ENCODE measurements around the gene COL9A1.

DNA sequence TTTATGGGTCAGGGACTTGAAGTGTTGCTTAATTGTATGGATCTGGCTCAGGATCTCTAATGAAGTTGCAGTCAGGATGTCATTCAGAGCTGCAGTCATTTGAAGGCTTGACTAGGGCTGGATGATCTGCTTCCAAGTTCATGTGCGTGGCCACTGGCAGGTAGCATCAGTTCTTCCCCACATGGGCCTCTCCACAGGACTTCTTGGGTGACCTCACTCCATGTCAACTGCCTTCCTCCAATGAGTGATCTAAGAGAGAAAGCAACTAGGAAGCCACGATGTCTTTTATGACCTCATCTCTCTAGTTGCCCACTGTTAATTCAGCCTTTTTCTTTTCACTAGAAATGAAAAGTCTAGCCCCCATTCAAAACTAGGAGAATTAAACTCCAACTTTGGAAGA is 104.1 kb downstream of the COL9A1 start:
- TF ChIP-seq, protein P1, sequence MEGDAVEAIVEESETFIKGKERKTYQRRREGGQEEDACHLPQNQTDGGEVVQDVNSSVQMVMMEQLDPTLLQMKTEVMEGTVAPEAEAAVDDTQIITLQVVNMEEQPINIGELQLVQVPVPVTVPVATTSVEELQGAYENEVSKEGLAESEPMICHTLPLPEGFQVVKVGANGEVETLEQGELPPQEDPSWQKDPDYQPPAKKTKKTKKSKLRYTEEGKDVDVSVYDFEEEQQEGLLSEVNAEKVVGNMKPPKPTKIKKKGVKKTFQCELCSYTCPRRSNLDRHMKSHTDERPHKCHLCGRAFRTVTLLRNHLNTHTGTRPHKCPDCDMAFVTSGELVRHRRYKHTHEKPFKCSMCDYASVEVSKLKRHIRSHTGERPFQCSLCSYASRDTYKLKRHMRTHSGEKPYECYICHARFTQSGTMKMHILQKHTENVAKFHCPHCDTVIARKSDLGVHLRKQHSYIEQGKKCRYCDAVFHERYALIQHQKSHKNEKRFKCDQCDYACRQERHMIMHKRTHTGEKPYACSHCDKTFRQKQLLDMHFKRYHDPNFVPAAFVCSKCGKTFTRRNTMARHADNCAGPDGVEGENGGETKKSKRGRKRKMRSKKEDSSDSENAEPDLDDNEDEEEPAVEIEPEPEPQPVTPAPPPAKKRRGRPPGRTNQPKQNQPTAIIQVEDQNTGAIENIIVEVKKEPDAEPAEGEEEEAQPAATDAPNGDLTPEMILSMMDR (IDR thresholded peaks at IDR 0.05), result no peak
- TF ChIP-seq SIN3A (IDR thresholded peaks at IDR 0.05; ENCODE audit: borderline replicate concordance, insufficient read depth, low read depth, low read length), result no peak
- TF ChIP-seq, protein P2, sequence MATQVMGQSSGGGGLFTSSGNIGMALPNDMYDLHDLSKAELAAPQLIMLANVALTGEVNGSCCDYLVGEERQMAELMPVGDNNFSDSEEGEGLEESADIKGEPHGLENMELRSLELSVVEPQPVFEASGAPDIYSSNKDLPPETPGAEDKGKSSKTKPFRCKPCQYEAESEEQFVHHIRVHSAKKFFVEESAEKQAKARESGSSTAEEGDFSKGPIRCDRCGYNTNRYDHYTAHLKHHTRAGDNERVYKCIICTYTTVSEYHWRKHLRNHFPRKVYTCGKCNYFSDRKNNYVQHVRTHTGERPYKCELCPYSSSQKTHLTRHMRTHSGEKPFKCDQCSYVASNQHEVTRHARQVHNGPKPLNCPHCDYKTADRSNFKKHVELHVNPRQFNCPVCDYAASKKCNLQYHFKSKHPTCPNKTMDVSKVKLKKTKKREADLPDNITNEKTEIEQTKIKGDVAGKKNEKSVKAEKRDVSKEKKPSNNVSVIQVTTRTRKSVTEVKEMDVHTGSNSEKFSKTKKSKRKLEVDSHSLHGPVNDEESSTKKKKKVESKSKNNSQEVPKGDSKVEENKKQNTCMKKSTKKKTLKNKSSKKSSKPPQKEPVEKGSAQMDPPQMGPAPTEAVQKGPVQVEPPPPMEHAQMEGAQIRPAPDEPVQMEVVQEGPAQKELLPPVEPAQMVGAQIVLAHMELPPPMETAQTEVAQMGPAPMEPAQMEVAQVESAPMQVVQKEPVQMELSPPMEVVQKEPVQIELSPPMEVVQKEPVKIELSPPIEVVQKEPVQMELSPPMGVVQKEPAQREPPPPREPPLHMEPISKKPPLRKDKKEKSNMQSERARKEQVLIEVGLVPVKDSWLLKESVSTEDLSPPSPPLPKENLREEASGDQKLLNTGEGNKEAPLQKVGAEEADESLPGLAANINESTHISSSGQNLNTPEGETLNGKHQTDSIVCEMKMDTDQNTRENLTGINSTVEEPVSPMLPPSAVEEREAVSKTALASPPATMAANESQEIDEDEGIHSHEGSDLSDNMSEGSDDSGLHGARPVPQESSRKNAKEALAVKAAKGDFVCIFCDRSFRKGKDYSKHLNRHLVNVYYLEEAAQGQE (IDR thresholded peaks at IDR 0.05; ENCODE audit: insufficient read depth in 1 of 2, low read depth in 2 of 2, low read length in 1 of 2), result no peak
- TF ChIP-seq POLR2AphosphoS5 (IDR thresholded peaks at IDR 0.05; ENCODE audit: low read depth, low read length), result no peak
- no peak for TF ChIP-seq TCF7L2 (IDR thresholded peaks at IDR 0.05; ENCODE audit: low read depth, low read length)
